ENCODE results near the gene HNF4A. TPM values are rescaled to one million over a fixed set of nuclear protein-coding genes. Genes with fewer than 3 reads are reported as not detected.

HNF4A gene
- total and polyA plus RNA-seq, 2 of the 13 experiments (the other 11 are each of a cell fraction or from before 2014, with no cell fraction given), result 80.9 to 169 TPM

DNA sequence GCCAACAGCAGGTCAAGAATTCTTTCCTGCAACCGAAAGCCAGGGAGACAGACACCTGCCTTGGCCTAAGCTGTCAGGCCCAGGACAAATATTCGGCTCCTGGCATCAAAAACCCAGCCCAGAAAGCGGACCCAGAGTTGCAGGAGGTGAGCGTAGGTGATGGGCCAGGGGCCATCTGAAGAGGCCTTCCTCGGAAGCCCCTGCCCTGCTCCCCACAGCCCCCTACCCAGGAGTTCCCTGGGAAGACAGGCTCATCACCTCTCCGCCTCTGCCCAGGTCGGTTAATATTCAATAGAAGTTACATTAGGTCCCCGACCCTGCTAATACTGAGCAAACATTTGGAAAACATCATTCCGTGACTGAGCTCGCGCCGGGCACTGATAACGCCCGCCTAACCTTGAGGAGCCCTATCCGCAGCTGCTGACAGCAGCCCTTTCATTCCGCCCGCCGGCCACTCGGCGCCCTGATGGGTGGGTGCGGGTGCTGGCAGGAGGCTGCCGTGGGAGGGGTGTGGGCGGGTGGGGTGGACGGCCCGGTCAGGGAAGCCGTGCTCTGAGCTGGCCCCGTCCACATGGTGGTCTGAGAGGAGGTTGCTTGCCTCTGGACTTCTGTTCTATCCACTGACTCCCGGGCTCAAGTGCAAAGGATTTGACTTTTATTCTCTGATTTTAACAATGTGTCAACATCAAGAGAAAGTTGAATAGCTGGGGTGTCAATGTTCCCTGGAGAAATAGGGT, 55.7 kb downstream of the HNF4A start (continued):
- TF ChIP-seq, protein P1, sequence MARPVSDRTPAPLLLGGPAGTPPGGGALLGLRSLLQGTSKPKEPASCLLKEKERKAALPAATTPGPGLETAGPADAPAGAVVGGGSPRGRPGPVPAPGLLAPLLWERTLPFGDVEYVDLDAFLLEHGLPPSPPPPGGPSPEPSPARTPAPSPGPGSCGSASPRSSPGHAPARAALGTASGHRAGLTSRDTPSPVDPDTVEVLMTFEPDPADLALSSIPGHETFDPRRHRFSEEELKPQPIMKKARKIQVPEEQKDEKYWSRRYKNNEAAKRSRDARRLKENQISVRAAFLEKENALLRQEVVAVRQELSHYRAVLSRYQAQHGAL (CRISPR knock-in tag; IDR thresholded peaks at IDR 0.05; ENCODE audit: not compliant biosample characterization), result no peak
- no peak; the same call in 1 of the 2 replicates for TF ChIP-seq ZNF552 (CRISPR knock-in tag; IDR thresholded peaks at IDR 0.05; ENCODE audit: borderline replicate concordance)
- no peak; the same call in 1 of the 2 replicates for TF ChIP-seq ZNF850 (CRISPR knock-in tag; conservative IDR thresholded peaks at IDR 0.05)
- TF ChIP-seq, protein P2, sequence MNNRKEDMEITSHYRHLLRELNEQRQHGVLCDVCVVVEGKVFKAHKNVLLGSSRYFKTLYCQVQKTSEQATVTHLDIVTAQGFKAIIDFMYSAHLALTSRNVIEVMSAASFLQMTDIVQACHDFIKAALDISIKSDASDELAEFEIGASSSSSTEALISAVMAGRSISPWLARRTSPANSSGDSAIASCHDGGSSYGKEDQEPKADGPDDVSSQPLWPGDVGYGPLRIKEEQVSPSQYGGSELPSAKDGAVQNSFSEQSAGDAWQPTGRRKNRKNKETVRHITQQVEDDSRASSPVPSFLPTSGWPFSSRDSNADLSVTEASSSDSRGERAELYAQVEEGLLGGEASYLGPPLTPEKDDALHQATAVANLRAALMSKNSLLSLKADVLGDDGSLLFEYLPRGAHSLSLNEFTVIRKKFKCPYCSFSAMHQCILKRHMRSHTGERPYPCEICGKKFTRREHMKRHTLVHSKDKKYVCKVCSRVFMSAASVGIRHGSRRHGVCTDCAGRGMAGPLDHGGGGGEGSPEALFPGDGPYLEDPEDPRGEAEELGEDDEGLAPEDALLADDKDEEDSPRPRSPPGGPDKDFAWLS (CRISPR knock-in tag; IDR thresholded peaks at IDR 0.05; ENCODE audit: borderline replicate concordance), result peak; percentile 32; the same call in 1 of the 2 replicates
- TF ChIP-seq ZNF264 (CRISPR knock-in tag; IDR thresholded peaks at IDR 0.05), result peak; percentile 80; the same call in 1 of the 2 replicates
- TF ChIP-seq, protein P3, sequence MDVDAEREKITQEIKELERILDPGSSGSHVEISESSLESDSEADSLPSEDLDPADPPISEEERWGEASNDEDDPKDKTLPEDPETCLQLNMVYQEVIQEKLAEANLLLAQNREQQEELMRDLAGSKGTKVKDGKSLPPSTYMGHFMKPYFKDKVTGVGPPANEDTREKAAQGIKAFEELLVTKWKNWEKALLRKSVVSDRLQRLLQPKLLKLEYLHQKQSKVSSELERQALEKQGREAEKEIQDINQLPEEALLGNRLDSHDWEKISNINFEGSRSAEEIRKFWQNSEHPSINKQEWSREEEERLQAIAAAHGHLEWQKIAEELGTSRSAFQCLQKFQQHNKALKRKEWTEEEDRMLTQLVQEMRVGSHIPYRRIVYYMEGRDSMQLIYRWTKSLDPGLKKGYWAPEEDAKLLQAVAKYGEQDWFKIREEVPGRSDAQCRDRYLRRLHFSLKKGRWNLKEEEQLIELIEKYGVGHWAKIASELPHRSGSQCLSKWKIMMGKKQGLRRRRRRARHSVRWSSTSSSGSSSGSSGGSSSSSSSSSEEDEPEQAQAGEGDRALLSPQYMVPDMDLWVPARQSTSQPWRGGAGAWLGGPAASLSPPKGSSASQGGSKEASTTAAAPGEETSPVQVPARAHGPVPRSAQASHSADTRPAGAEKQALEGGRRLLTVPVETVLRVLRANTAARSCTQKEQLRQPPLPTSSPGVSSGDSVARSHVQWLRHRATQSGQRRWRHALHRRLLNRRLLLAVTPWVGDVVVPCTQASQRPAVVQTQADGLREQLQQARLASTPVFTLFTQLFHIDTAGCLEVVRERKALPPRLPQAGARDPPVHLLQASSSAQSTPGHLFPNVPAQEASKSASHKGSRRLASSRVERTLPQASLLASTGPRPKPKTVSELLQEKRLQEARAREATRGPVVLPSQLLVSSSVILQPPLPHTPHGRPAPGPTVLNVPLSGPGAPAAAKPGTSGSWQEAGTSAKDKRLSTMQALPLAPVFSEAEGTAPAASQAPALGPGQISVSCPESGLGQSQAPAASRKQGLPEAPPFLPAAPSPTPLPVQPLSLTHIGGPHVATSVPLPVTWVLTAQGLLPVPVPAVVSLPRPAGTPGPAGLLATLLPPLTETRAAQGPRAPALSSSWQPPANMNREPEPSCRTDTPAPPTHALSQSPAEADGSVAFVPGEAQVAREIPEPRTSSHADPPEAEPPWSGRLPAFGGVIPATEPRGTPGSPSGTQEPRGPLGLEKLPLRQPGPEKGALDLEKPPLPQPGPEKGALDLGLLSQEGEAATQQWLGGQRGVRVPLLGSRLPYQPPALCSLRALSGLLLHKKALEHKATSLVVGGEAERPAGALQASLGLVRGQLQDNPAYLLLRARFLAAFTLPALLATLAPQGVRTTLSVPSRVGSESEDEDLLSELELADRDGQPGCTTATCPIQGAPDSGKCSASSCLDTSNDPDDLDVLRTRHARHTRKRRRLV (CRISPR knock-in tag; IDR thresholded peaks at IDR 0.05), result 0 out of 2 replicates have a peak, but pooled peaks have one; percentile 48
- no peak for TF ChIP-seq ZNF451 (CRISPR knock-in tag; IDR thresholded peaks at IDR 0.05)
- peak; percentile 98 for TF ChIP-seq MIXL1 (CRISPR knock-in tag; IDR thresholded peaks at IDR 0.05)
- TF ChIP-seq, protein P4, sequence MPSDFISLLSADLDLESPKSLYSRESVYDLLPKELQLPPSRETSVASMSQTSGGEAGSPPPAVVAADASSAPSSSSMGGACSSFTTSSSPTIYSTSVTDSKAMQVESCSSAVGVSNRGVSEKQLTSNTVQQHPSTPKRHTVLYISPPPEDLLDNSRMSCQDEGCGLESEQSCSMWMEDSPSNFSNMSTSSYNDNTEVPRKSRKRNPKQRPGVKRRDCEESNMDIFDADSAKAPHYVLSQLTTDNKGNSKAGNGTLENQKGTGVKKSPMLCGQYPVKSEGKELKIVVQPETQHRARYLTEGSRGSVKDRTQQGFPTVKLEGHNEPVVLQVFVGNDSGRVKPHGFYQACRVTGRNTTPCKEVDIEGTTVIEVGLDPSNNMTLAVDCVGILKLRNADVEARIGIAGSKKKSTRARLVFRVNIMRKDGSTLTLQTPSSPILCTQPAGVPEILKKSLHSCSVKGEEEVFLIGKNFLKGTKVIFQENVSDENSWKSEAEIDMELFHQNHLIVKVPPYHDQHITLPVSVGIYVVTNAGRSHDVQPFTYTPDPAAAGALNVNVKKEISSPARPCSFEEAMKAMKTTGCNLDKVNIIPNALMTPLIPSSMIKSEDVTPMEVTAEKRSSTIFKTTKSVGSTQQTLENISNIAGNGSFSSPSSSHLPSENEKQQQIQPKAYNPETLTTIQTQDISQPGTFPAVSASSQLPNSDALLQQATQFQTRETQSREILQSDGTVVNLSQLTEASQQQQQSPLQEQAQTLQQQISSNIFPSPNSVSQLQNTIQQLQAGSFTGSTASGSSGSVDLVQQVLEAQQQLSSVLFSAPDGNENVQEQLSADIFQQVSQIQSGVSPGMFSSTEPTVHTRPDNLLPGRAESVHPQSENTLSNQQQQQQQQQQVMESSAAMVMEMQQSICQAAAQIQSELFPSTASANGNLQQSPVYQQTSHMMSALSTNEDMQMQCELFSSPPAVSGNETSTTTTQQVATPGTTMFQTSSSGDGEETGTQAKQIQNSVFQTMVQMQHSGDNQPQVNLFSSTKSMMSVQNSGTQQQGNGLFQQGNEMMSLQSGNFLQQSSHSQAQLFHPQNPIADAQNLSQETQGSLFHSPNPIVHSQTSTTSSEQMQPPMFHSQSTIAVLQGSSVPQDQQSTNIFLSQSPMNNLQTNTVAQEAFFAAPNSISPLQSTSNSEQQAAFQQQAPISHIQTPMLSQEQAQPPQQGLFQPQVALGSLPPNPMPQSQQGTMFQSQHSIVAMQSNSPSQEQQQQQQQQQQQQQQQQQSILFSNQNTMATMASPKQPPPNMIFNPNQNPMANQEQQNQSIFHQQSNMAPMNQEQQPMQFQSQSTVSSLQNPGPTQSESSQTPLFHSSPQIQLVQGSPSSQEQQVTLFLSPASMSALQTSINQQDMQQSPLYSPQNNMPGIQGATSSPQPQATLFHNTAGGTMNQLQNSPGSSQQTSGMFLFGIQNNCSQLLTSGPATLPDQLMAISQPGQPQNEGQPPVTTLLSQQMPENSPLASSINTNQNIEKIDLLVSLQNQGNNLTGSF (CRISPR knock-in tag; IDR thresholded peaks at IDR 0.05), result no peak
- peak; percentile 94 for TF ChIP-seq MED8 (CRISPR knock-in tag; IDR thresholded peaks at IDR 0.05; ENCODE audit: insufficient replicate concordance)
- peak; percentile 34; the same call in 1 of the 2 replicates for TF ChIP-seq RAD21 (CRISPR knock-in tag; IDR thresholded peaks at IDR 0.05)
- no peak for TF ChIP-seq HMGA1 (CRISPR knock-in tag; conservative IDR thresholded peaks at IDR 0.05)
